EH (cell line): Measurements from ENCODE around the gene ATP1B3.
"Not testable (repeated sequence)": the region's sequence is repeated elsewhere in the genome, so short reads cannot be mapped to it uniquely, and the experiment has no call there.

Experiments used
- DNase-seq: peaks from one replicate; pipeline ENCODE4 v3.0.0-alpha.2; 2015; ENCODE audit warnings: low read depth

The ATP1B3 gene

GRCh38 chr3:141945726-141946485 lies 69.5 kb downstream of the ATP1B3 start:
- DNase-seq, result no peak

DNA sequence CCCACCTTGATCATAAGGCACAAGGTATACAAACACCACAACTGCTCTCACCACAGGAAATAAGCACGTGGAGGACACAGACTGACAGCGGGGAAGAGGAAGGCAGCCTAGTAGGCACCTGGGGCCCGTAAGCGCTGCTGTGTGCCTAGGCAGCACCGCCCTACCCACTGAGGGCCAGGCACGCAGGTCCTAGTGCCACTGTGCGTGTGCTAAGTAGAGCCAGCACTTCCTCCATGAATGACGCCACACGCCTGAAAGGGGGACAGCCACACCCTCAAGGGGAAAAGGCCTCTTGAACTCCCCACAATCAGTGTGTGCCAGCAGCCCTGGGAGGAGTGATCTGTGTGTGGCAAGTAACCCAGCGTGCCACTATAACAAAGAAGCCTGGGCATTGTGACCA lies 73.0 kb downstream of the ATP1B3 start:
- DNase-seq, result no peak

GRCh38 chr3:141949972-141950371 lies 73.5 kb downstream of the ATP1B3 start:
- DNase-seq, result no peak

GRCh38 chr3:141950572-141951493 lies 74.4 kb downstream of the ATP1B3 start:
- DNase-seq, result peak; percentile 17

GRCh38 chr3:141952611-141953010 lies 76.2 kb downstream of the ATP1B3 start:
- no peak for DNase-seq

DNA sequence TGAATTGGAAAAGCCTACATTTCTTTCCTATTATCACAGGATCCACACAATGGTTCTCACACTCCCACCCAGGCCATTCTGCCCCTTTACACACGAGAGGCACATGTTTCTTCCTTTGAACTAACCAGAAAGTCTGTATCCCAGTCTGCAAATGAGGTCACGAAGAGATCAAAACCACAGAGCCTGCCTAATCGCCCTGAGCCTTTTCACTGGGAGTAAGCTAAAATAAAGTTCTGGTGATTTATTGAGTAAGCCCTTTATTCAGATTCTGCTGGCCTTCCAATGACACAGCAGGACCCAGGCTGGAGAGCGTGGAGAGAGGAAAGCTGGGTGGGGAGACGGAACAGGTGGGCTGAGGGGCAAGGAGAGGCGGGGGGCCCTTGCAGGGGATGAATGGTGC lies 78.7 kb downstream of the ATP1B3 start:
- peak; percentile 65 for DNase-seq

DNA sequence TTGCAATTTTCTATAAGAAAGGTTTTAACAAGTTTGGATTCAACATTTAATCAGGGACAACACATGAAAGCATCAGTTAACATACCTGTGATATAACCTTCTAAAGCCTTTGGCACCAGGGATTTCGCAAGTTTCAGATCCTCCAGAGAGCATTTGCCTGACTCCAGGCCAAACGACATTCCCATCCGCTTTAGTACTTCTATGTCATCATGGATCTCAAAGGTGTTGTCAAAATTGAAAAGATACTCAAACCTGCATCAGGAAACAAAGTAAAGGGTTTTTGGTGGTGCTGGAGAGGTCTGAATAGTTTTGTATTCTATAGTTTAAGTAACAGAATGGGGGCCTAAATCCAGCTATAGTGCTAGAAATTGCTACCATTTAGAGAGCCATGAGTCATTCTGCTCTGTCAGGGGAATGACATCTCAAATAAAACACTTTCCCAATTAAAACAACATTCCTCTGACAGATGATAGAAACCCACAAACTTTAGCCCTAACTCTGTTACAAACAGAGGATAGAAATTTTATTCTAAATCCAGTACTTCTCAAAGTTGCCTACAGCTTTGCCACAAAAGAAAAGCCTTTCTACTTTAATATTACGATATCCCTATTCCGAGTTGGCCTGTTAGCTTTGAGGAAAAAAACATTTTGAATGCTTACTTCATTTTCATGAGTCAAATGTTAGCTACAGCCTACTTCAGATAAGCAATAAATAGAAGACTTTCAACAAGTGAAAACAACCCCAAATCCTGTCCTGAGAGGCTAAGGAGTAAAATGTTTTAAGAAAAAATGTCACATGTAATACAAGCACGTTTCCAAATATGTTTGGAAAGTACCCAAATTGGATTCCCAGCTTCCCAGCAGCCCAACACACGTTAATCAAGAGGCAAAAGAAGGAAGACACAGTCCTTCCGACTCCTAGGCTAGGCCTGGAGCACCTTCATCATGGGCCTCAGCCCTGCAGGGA lies 83.4 kb downstream of the ATP1B3 start:
- DNase-seq, result peak; percentile 91

DNA sequence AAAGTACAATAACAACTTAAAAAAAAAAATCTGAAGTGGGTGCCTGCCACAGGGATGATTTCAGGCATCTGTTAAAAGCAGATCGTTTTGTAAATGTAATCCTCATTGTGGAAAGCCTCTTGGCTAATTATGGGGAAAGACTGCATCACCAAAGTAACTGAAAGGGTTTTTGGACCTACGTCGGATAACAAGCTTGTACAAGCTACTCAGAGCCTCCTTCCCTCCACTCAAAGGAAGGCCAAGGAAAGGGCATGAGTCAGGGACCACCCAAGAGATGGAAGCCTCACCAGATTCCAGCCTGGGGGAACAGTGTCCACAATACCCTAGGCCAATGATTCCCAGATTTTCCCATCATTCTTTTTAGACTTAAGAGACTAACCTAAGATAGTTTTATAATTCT lies 84.3 kb downstream of the ATP1B3 start:
- peak; percentile 77 for DNase-seq

DNA sequence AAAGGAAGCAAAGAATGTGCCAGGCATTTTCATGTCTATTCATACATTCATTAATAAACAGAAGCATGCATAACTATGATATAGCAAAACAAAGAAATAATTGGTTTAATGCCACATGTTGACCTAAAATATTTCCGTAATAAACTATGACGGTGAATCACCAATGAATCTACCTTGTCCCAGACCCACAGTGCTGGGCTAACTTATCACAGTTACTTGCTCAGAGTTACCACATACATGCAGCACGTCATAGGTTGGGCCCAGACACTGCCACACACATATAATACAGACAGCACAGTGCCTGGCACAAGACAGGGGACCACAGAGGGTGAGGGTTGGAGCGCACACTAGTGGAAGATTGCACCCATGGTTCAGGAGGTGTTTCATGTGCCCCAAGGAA lies 86.9 kb downstream of the ATP1B3 start:
- no peak for DNase-seq

- no peak for DNase-seq
Measured at GRCh38 chr3:141965471-141965870, 89.0 kb downstream of the ATP1B3 start.

- no peak for DNase-seq
Measured at GRCh38 chr3:141969711-141970110, 93.3 kb downstream of the ATP1B3 start.

DNA sequence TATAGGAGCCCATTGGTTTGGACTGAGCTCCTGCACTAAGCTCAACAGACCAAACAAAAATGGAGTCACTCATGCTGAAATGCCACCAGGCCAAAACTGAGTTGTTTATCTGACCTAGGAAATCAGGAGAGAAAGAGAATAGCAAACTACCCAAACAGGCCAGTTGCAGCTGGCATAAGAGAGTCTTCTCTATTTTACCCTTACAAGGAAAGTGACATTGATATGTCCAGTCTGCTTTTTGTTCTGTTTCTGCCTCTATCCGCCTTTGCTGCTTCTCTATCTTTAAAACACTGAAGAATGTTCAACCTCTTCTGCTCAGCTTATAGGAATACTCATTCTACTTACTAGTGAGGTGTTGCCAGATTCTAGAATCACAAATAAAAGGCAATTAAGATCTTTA lies 95.1 kb downstream of the ATP1B3 start:
- DNase-seq, result no peak

GRCh38 chr3:141972399-141972798 lies 96.0 kb downstream of the ATP1B3 start:
- no peak for DNase-seq

DNA sequence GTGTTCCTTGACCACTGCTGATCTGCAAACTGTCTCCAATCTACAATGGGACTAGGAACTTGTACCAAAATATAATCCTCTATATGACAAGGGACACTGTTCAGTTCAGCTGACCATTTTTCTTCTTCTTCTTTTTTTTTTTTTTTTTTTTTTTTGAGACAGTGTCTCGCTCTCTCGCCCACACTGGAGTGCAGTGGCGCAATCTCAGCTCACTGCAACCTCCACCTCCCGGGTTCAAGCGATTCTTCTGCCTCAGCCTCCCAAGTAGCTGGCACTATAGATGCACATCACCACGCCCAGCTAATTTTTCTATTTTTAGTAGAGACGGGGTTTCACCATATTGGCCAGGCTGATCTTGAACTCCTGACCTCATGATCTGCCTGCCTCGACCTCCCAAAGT lies 98.3 kb downstream of the ATP1B3 start:
- DNase-seq, result not testable (repeated sequence)
